Activated gamma-delta T cell treated with anti-CD3 and anti-CD28 coated beads, Interleukin-2, amount 50 U/mL, for 16 hours (primary cell): ENCODE results near the gene AFG1L.
A peak's percentile ranks its signal among the peaks of the same experiment; 100 is the strongest.
"Not testable (repeated sequence)": the region's sequence is repeated elsewhere in the genome, so short reads cannot be mapped to it uniquely, and the experiment has no call there.

Source experiments
- DNase-seq: peaks from one replicate; pipeline ENCODE4 v3.0.0-alpha.2; 2020; ENCODE audit warnings: low read depth

AFG1L gene

DNA sequence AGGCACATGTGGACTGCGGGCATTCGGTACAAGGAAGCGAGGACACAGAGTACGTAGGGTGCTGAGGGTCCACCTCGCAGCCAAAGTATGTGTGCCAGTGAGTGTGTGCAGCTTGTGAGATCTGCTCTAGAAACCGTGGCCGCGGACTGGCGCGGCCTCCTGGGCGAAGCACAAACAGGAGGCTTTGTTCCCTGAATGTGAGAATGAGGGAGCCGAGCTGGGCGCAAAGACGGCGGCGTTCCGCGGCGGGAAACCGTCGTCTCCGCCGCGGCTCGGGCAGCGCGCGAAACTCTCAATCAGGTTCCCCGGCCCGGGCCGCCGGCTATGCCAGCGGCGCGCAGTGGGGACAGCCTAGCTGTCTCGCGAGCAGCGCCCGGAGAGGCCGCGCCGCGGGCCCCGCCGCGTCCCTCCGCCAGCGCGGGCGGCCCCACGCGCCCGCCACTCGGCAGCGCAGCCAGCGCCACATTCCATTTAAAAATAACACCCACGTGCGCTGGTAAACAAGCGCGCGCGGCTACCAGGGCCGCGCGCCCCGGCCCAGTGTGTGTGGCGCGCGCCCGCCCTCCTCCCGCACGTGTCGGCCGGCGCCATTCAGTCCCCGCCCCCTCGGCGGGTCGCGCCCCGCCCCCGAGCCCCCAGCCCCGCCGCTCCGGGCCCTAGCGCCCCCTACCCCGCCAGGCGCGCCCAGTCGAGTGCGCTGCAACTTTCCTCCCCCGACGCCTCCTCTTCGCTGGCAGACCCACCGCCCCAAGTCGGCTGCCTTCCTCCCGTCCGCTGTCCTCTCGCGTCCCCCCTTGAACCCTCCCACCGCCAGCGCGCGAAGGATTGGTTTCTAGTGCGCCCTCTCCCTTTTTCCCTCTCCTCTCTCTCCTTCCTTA lies 262.9 kb downstream of the AFG1L start:
- peak; percentile 64 for DNase-seq

DNA sequence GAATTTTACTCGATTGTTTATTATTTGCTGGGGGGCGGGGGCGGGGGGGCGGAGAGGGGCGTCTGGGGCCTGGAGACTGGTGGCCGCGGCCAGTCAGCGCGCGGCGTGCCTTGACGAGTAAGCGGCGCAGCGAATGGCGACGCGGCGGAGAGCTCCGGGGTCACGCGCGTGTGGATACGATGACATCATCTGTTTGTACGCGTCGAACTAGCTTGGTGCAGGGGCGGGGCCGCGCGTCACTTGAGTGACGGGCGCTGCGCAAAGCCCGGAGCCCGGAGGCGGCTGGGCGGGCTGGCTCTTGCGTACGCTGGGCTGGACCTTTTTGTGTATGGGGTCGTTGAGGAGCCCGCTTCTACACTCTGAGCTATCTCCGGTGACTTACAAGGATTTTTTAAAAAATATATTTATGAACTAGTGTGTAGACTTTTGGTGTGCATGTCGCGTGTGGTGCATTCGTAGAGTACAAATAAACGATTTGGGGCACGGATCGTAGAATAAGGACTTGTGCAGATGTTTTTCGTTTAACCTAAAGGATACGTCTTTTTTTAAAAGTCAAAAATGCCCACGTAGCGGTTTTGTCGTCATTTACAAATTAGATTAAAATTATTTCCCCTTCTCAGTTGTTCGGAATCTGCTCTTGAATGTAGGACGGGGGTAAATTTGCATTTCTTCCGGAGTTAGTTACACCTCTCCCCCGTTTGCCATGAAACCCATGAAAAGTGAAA lies 263.7 kb downstream of the AFG1L start:
- peak; percentile 93 for DNase-seq

DNA sequence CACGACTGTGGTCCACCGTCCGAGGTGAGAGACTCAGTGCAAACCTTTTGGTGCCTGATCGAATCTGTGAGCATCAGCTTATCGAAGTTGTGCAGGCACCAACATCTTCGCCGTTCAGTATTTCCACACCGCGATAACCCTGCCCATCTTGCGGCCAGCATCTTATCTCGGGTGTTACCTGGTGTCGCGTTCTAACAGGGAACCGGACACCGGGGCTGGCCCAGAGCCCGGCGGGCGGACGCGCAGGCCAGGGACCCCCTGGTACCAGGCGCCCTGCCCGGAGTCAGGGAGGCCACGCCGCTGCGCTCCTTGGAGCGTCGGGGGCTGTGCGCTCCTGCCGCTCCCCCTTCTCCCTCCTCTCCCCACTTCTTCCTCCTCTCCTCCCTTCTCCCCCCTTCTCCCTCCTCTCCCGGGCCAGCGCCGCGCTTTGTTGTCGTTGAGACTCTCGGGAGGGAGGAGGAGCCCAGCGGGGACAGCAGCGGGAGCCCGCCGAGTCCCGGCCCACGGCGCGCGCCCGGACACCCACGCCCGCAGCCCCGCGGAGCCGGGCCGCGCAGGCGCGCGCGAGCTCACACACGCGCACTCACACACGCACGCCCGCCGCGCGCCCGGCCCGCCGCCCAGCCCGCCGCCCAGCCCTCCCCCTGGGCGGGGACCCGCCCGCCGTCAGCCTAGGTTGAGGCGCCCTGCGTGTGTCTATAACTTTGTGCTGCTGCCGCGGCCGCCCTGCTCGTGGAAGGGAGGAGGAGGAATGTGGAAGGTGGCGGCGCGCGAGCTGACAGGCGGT lies 264.4 kb downstream of the AFG1L start:
- DNase-seq = peak; percentile 78

DNA sequence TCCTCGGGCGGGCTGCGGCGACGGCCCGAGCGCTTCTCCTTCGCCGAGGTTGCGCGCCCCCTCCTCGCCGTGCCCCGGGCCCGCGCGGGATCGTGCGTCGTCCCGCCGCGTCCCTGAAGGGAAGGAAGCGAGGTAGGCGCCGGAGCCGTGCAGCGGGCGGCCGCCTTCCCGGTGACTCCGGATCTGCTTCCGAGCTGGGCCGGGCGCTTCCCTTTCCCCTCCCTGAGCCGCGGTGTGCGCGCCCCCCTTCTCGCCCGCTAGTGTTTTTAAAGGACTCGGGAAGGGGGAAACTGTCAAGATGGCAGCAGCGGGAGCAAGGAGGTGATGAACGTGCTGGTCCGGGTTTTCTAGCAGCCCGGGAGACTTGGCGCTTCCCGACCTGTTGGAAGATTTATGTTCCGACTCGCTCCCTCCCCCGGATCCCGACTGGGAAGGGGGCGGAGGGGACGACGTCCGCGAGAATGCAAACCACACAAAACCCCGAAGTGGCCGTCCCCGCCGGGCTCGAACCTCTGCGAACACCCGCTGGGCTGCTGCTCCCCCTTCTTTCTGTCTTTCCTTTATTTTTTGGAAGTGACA lies 265.1 kb downstream of the AFG1L start:
- DNase-seq = no peak

DNA sequence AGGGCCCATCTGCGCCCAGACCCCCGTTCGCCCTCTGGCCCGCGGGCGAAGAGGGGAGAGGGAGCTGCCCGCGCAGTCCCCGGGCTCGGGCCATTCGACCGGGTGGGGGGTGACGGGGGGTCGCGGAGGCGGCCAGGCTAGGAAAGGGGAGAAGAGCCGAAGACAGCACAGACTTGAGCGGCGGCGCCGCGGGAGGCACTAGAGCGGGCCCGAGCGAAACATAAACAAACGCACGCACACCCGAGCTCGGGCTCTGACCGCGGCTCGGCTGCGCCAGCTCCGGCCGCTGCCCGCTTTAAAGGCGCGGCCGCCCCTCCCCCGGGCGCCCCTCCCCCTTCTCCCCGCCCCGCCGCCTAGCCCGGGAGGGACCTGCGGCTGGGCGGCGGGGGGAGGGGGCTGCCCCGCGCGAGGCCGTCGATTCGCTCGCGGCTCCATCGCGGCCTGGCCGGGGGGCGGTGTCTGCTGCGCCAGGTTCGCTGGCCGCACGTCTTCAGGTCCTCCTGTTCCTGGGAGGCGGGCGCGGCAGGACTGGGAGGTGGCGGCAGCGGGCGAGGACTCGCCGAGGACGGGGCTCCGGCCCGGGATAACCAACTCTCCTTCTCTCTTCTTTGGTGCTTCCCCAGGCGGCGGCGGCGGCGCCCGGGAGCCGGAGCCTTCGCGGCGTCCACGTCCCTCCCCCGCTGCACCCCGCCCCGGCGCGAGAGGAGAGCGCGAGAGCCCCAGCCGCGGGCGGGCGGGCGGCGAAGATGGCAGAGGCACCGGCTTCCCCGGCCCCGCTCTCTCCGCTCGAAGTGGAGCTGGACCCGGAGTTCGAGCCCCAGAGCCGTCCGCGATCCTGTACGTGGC lies 265.8 kb downstream of the AFG1L start, which contains the start of gene FOXO3:
Gene FOXO3 (plus strand): TSS at position 455 of the 846 bp plus-strand sequence. CDS start 292 bp downstream, at position 747.
- peak; percentile 48 for DNase-seq

DNA sequence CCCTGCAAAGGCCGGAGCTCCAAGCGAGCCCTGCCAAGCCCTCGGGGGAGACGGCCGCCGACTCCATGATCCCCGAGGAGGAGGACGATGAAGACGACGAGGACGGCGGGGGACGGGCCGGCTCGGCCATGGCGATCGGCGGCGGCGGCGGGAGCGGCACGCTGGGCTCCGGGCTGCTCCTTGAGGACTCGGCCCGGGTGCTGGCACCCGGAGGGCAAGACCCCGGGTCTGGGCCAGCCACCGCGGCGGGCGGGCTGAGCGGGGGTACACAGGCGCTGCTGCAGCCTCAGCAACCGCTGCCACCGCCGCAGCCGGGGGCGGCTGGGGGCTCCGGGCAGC lies 266.4 kb downstream of the AFG1L start:
- DNase-seq = not testable (repeated sequence)

DNA sequence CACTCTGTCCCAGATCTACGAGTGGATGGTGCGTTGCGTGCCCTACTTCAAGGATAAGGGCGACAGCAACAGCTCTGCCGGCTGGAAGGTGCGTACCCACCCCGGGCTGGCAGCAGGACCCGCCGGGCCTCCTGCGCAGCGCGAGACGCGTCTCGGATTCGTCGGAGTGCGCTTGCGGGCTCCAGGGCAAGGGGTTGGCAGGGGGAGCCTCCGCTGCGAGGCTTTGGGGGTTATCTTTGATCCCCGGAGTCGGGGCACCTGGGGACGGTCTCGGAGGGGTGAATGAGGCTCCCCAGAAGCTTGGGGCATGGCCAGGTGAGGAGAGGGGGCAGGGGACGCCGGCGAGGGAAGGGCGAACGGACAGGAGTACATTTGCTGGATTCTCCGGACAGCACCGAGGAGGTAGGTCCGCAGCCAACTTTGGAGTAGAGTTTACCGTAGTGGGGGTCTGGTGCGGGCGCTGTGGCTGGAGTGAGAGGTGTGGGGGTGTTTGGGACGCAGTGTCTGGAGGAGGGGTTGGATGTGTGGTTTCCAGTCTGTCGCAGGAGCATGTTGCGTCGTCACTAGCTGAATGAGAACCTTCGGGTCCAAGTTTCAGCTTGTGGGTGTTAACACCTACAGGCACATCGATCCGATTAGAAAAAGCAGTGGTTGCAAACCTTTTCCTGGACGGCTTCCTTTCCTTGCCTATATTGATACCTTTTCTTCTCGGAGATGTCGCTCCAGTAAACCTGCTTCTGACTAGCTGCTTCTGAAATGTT lies 267.1 kb downstream of the AFG1L start:
- no peak for DNase-seq

DNA sequence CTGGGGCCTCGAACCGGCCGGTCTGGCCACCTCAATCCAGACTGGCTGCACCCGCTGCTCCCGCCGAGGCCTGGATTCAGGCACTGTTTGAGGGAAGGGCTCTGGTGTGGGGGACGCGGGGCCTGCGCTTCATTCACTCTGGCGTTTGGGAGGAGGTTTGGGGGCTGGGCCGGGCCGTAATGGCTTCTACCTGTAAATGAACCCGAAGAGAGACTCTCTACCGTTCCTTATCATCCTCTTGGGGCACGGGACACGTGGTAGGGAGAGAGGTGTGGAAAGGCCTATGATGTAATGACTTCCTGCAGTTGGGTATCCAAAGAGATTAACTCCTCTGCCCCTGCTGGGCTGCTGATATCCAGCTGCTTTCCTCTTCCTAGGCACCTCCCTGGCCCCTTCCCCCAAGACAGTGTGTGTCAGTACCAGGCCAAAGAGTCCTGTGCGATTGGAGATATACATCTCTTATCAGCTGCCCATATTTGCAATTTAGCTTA lies 267.7 kb downstream of the AFG1L start:
- DNase-seq = no peak

DNA sequence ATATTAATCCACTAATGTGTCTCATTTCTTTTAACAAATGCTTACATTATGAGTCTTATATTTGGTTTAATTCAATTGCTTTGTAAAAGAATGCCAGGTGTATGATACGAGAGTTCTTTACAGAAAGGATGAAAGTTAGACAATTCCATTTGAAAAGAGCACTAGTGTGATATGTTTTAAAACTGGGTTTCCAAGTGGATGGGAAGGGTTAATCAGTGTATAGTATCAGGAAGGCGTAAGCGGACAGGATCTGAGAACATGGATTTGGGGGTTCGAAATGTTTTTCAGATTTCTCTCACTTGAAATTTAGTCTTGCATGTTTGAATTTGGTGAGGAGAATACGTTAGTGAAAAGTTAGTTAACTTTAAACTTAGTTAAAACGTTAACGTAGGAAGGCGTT lies 268.4 kb downstream of the AFG1L start:
- no peak for DNase-seq

DNA sequence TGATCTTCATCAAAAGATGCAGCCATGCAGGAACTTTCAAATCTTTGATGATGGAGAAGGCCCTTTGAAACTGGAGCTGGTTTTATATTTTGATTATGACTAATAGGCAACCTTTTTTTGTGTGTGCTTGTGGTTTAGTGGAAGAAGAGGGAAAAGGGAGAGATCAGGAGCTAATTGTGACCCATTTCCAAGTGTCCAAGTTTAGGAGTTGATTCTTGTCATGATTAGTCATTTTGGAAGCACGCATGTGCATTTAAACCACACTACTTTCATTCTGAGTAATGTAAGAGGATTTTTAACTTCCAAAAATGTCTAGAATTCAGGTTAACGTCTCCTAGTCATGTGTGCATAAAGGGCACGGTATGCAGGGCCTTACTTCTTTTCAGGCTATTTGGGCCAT lies 269.3 kb downstream of the AFG1L start:
- no peak for DNase-seq

DNA sequence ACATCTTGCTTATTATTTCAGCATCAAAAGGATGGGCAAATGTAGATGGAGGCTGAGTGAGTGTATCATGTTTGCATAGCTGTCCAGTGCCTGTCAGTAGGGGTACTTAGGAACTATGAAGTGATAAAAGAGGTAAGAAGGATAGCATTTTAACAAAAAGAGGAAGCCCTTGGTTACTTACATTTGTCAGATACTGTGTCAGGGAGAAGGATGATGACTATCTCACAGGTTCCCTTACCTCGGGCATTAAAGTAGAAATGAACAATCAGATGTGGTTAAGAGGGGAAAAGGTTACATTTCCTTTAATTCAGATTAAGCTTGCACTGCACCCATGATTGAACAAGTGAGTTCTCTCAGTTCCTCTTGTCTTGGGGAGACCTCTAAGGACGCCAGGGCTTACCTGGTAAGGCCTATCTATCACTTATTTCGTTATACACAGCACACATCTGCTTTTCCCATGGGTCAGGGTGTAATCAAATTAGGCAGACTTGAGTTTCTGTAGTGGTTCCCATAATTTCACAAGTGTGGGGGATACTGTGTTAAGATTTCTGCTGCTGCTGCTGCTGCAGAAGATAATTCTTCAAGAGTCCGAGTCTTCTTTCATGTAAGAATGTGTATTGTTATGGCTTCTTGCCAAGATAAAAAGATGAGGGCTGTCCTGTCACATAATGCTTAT lies 270.4 kb downstream of the AFG1L start:
- no peak for DNase-seq

DNA sequence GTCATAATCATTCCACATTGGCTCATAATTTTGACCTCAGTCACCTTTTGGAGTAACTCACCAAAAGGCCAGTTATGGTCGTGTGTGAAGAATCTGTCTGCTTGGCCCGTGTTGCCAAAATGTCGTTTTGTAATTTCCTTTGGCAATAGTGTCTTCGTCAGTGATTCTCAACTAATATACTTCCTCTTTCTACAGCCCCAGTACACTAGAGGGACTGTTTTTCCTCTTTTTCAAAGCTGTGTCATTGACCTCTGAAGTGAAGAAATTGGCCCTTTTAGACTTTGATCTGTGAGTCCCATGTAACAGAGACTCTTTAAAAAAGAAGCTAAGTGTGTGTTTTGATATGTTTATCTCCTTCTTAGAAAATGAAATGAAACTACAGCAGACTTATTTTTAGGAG lies 271.0 kb downstream of the AFG1L start:
- no peak for DNase-seq

DNA sequence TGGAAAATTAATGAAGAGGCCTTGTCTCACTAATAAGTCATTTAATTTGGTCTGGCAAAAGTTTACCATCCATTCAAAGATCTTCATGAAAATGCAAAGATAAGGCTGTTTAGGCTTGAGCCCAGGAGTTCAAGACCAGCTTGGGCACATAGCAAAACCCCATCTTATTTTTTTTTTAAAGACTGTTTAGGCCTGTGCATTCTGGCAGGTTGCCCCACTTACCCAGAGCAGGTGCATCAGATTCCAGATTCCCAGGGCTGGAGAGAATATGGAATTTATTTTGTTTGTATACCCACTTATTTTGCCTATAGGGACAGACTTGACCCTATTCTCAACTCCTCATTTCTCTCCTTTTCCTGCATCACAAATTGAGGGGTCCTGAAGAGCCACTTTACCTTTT lies 271.6 kb downstream of the AFG1L start:
- no peak for DNase-seq

DNA sequence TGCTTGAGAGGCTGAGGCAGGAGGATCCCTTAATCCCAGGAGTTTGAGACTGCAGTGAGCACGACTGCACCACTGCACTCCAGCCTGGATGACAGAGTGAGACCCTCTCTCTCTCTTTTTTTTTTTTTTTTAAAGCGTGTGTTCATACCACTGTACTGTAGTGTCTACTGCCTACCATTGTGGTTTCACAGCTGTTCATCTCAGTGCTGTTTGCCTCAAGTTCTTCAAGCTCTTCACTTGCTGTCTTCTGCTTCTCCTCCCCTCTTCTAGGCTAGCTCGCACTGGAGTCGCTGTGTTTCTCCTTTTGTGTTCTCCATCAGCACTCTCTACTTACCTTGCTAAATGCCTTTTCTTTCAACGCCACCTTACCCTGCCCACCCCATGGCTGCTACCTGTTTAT lies 273.2 kb downstream of the AFG1L start:
- DNase-seq = no peak

DNA sequence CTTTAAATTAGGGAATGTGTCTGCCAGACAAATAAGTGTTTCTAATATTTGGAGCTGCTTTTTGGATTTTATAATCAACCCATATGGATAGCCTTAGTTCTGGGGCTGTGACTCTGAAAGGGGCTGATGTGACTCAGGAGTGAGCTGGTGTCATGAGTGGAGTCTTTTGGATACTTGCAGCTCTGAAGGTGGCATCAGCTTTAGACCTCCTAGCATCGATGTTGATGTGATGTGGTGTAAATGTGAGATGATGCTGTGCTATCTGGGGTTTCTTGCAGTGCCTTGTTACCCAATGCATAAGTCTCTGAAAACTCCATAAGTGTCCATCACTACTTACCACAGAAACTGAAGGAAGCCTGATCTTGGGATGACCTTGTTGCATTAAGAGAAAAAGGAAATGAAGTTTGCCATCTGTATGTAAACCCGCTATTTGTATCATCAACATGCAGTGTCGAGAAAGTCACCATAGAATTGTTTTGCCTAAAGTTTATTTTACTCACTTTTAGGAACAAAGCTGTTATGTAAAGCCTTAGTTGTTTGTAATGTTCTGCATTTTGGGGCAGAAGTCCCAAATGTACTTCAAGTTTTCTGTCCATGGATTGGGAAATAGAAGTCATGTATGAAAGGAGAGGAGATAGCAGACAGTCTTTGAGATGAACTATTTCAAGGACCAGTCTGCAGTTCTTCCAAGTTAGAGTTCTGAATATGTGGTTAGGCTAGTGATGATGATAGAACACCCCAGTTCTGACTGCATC lies 273.9 kb downstream of the AFG1L start:
- no peak for DNase-seq

DNA sequence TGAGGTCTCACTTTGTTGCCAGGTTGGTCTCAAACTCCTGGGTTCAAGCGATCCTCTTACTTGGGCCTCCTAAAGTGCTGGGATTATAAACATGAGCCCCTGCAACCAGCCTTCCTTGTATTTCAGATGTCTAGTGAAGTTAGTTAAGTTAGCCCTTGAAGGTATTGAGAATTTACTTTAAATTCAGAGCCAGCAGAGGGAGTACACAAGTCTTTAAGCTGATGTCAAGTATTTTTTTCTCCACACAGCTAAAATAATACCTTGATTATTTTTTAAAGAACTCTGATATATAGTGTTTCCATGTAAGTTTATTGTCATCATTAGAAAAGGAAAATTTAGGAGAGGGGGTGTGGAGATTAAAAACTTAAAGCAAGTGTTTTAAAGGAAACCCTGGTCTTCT lies 275.7 kb downstream of the AFG1L start:
- DNase-seq = no peak

DNA sequence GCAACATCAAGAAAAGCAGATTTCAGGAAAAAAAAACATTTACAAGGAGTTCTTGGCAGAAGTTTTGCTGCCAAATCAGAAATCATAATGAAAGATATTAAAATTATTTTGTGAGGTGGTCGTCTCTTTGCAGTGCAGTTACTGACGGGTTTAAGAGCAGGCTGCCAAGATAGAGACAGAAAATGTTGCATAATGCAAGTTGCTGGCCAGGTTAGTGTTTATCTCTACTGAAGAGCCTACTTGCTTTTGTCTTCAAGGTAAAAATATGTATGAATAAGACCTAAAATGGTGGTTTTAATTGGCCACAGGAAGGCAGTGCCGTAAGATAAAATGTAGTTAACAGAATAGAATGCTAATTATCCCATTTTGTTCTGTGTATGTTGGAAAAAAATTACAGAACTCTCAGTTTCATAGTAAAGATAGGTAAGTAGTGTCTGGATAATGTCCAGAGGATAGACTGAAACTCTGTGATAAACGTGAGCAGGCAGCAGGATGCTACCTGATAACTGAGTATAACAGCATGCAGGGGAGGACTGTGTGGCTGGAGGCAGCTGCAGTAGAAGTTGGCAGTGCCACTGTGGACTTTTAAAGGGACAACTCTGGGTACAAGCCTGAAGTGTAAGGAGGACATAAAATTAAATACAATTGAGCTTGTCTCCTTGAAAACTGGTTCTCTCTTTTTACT lies 279.7 kb downstream of the AFG1L start:
- no peak for DNase-seq
